NK-92 treated with Interleukin-12 subunit alpha and Interleukin-12 subunit beta, amount 100 ng/mL, for 24 hours (cell line): ENCODE measurements around the gene RNF157.
A peak's percentile ranks its signal among the peaks of the same experiment; 100 is the strongest.

Experiments
- DNase-seq: peaks from one replicate; lab custom pipeline; 2025; lab: John Stamatoyannopoulos, UW

Gene RNF157

GRCh38 chr17:76123191-76123499, 117.1 kb downstream of the RNF157 start:
- no peak for DNase-seq

GRCh38 chr17:76122431-76123190, 117.7 kb downstream of the RNF157 start:
- DNase-seq = no peak

GRCh38 chr17:76121932-76122430, 118.3 kb downstream of the RNF157 start:
- DNase-seq = no peak

- no peak for DNase-seq
Observed at GRCh38 chr17:76120658-76121008, 119.7 kb downstream of the RNF157 start.

GRCh38 chr17:76119409-76120371, 120.6 kb downstream of the RNF157 start:
- DNase-seq = no peak

GRCh38 chr17:76115138-76115754, 125.0 kb downstream of the RNF157 start:
- DNase-seq = no peak

- DNase-seq = no peak
Observed at GRCh38 chr17:76111956-76112355, 128.3 kb downstream of the RNF157 start.

GRCh38 chr17:76107509-76107908, 132.8 kb downstream of the RNF157 start:
- no peak for DNase-seq

- no peak for DNase-seq
Observed at GRCh38 chr17:76106703-76107102, 133.6 kb downstream of the RNF157 start.

- DNase-seq = no peak
Observed at GRCh38 chr17:76104896-76105231, 135.4 kb downstream of the RNF157 start.

- DNase-seq = no peak
Observed at GRCh38 chr17:76104140-76104895, 136.0 kb downstream of the RNF157 start.

GRCh38 chr17:76103274-76104139, 136.8 kb downstream of the RNF157 start, which contains the start of gene EXOC7:
Gene EXOC7 (minus strand): TSS chr17:76103787. CDS start chr17:76103692, 95 bp downstream.
- DNase-seq = peak; percentile 78

GRCh38 chr17:76102944-76103273, 137.4 kb downstream of the RNF157 start:
- DNase-seq = no peak

- no peak for DNase-seq
Observed at GRCh38 chr17:76097716-76098295, 142.5 kb downstream of the RNF157 start.

GRCh38 chr17:76095943-76096342, 144.3 kb downstream of the RNF157 start:
- DNase-seq = no peak

- no peak for DNase-seq
Observed at GRCh38 chr17:76094046-76094445, 146.2 kb downstream of the RNF157 start.

- no peak for DNase-seq
Observed at GRCh38 chr17:76092526-76093413, 147.5 kb downstream of the RNF157 start.
